WTC11 (cell line): Measurements from ENCODE around the gene CGB3.

Source experiments
- SP1 ChIP-seq: sonication (generic); formaldehyde crosslinking; conservative IDR thresholded peaks from 2 replicates; pipeline ENCODE4 v1.8.1; 2022; ENCODE audit warnings: missing genetic modification reagents
- TCF7 ChIP-seq: sonication (generic); formaldehyde crosslinking; IDR thresholded peaks from 2 replicates; pipeline ENCODE4 v1.8.0; 2022; ENCODE audit warnings: mild to moderate bottlenecking, low read depth, missing genetic modification reagents, moderate library complexity

DNA sequence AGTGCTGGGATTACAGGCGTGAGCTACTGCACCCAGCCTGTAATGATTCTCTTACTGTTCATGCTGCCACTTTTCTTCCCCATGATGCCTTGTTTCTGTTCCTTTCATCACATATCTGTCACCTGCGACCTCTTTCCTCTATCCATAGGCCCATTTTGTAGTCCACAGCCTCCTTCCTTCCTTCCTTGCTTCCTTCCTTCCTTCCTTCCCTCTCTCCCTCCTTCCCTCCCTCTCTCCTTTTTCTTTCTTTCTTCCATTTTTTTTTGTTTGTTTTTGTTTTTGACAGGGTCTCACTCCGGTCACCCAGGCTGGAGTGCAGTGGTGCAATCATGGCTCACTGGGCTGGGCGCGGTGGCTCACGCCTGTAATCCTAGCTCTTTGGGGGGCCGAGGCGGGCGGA lies 35.3 kb downstream of the CGB3 start:
- TF ChIP-seq TCF7 (CRISPR knock-in tag) (no peak), SP1 (CRISPR knock-in tag) (no peak)
